H1 (cell line): ENCODE data around the gene RGS6. TPM values are rescaled to one million over a fixed set of nuclear protein-coding genes. Genes with fewer than 3 reads are reported as not detected.

Source experiments
- CEBPB ChIP-seq: IDR thresholded peaks from 2 replicates; pipeline ENCODE4 v1.6.1; 2012; ENCODE audit warnings: low read depth, low read length
- CTBP2 ChIP-seq: IDR thresholded peaks from 2 replicates; pipeline ENCODE4 v1.7.0; 2011; ENCODE audit warnings: borderline replicate concordance, mild to moderate bottlenecking, moderate library complexity, mixed read lengths, low read length; ENCODE audit not compliant: insufficient read depth, insufficient read length
- FOSL1 ChIP-seq: IDR thresholded peaks from 2 replicates; pipeline ENCODE4 v1.6.1; 2011; ENCODE audit warnings: mild to moderate bottlenecking, low read depth, low read length, moderate library complexity; ENCODE audit not compliant: insufficient read depth
- POLR2A ChIP-seq, 2 experiments: IDR thresholded peaks; 1 replicate in 1 of 2; 2 replicates in 1 of 2; pipeline ENCODE4 v1.6.1; 2011; ENCODE audit warnings: low read depth in 2 of 2, low read length in 2 of 2, mild to moderate bottlenecking in 2 of 2; ENCODE audit errors: control extremely low read depth in 1 of 2
- SIRT6 ChIP-seq: IDR thresholded peaks from one replicate; pipeline ENCODE4 v1.7.1; 2012; ENCODE audit warnings: low read length, inconsistent platforms
- SP4 ChIP-seq: IDR thresholded peaks from 2 replicates; pipeline ENCODE4 v1.6.1; 2012; ENCODE audit warnings: low read length, inconsistent platforms
- polyA plus RNA-seq, 7 experiments: library from polyadenylated mRNA; depleted of rRNA in 3 of 7; stranded (reverse) in 5 of 7; unstranded in 2 of 7; fragments of >200 nt in 5 of 7; fragments of 200-250 nt in 2 of 7; gene quantifications; 1 replicate in 5 of 7; 2 replicates in 1 of 7; 4 replicates in 1 of 7; pipeline versions ENCODE4 v1.2.1 to v1.2.3, GENCODE V29; 2011 to 2013; ENCODE audit warnings: missing spikeins in 2 of 7, mixed read lengths in 2 of 7
- total RNA-seq: library from RNA; stranded (reverse); fragmentation: NEBNext Ultra II Directional; extraction: Animal tissue kit (Norgen Biotek cat#: 25700); gene quantifications from 2 replicates; pipeline ENCODE4 v1.2.1, GENCODE V29; 2021
- TF ChIP-seq, protein P1 (sequence below): IDR thresholded peaks from 2 replicates; pipeline ENCODE4 v1.6.1; 2011; ENCODE audit warnings: low read length, improper control_type of control experiment

RGS6 gene
- total and polyA plus RNA-seq, 2 of the 8 experiments (the other 6 are each of a cell fraction or from before 2014, with no cell fraction given): 0.26 to 1.1 TPM

DNA sequence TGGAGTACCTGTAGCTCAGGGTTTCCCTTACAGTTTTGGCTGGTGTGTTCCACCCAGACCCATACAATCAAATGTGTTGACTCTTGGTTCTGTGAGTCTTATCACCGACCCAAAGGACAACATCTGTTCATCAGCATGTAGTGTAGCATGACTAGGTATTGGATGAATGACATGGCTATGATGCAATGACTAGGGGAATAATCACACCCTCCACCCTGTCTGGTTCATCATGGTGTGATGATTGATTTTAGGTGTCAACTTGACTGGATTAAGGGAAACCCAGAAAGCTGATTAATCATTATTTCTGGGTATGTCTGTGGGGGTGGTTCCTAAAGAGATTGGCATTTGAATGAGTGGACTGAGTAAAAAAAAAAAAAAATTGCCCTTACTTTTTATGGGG, 650.4 kb downstream of the RGS6 start (continued):
- TF ChIP-seq, protein P1, sequence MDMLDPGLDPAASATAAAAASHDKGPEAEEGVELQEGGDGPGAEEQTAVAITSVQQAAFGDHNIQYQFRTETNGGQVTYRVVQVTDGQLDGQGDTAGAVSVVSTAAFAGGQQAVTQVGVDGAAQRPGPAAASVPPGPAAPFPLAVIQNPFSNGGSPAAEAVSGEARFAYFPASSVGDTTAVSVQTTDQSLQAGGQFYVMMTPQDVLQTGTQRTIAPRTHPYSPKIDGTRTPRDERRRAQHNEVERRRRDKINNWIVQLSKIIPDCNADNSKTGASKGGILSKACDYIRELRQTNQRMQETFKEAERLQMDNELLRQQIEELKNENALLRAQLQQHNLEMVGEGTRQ: no peak
- no peak for TF ChIP-seq CEBPB
- no peak for TF ChIP-seq CTBP2
- no peak for TF ChIP-seq SP4
- TF ChIP-seq POLR2A (IDR thresholded peaks at IDR 0.05; ENCODE audit: control extremely low read depth in 1 of 2, low read depth in 2 of 2, low read length in 2 of 2): no peak
- TF ChIP-seq FOSL1: no peak
- no peak for TF ChIP-seq SIRT6
